Liver (tissue), 9 donors: Measurements from ENCODE around the gene UNC13A. TPM values are rescaled to one million over a fixed set of nuclear protein-coding genes. Genes with fewer than 3 reads are reported as not detected.

Source experiments
- DNase-seq: peaks from one replicate; pipeline ENCODE4 v3.0.0-alpha.2; 2017; ENCODE audit warnings: low spot score
- H3K27ac ChIP-seq, 2 donors: one replicate each; pipeline ENCODE4 v1.7.0; 2013; ENCODE audit warnings: inconsistent platforms in 2 of 2, low read length in 2 of 2, control low read depth in 1 of 2, low read depth in 1 of 2, mild to moderate bottlenecking in 1 of 2
- H3K27me3 ChIP-seq, 4 donors: one replicate each; pipeline versions ENCODE4 v1.6.1 to v1.7.0; 2013; ENCODE audit warnings: low read length in 3 of 4, inconsistent platforms in 1 of 4, mild to moderate bottlenecking in 1 of 4, moderate library complexity in 1 of 4; ENCODE audit not compliant: control insufficient read depth in 4 of 4, insufficient read depth in 4 of 4
- H3K36me3 ChIP-seq, 4 donors: one replicate each; pipeline versions ENCODE4 v1.6.1 to v1.7.0; 2013; ENCODE audit warnings: low read length in 3 of 4, mild to moderate bottlenecking in 3 of 4, low read depth in 1 of 4, moderate library complexity in 1 of 4; ENCODE audit not compliant: control insufficient read depth in 4 of 4, insufficient read depth in 3 of 4
- H3K4me1 ChIP-seq, 4 donors: one replicate each; pipeline versions ENCODE4 v1.6.1 to v1.7.0; 2013; ENCODE audit warnings: low read length in 3 of 4, mild to moderate bottlenecking in 3 of 4, moderate library complexity in 1 of 4; ENCODE audit not compliant: control insufficient read depth in 4 of 4, insufficient read depth in 4 of 4
- H3K4me3 ChIP-seq, 3 donors: one replicate each; pipeline versions ENCODE4 v1.6.1 to v1.7.0; 2013; ENCODE audit warnings: low read length in 3 of 3, control low read depth in 1 of 3, low read depth in 1 of 3, mild to moderate bottlenecking in 1 of 3
- H3K9ac ChIP-seq, 2 donors: one replicate each; pipeline ENCODE4 v1.7.0; 2013; ENCODE audit warnings: low read length in 2 of 2, mild to moderate bottlenecking in 2 of 2, moderate library complexity in 2 of 2, control low read depth in 1 of 2, low read depth in 1 of 2
- H3K9me3 ChIP-seq, 4 donors: one replicate each; pipeline versions ENCODE4 v1.6.1 to v1.7.0; 2013; ENCODE audit warnings: low read length in 3 of 4; ENCODE audit not compliant: control insufficient read depth in 4 of 4
- ATF3 ChIP-seq: IDR thresholded peaks from 2 replicates; pipeline ENCODE4 v1.6.1; 2016; ENCODE audit warnings: antibody characterized with exemption
- FOXA1 ChIP-seq: IDR thresholded peaks from 2 replicates; pipeline ENCODE4 v1.6.1; 2016; ENCODE audit warnings: antibody characterized with exemption
- FOXA2 ChIP-seq: IDR thresholded peaks from 2 replicates; pipeline ENCODE4 v1.6.1; 2016; ENCODE audit warnings: antibody characterized with exemption
- GABPA ChIP-seq, 2 donors: IDR thresholded peaks in 1 of 2; conservative IDR thresholded peaks in 1 of 2; 2 replicates each; pipeline ENCODE4 v1.6.1; 2016; ENCODE audit warnings: antibody characterized with exemption in 2 of 2, mild to moderate bottlenecking in 1 of 2, moderate library complexity in 1 of 2
- HNF4A ChIP-seq, 2 donors: conservative IDR thresholded peaks; 2 replicates each; pipeline ENCODE4 v1.6.1; 2016; ENCODE audit warnings: antibody characterized with exemption in 2 of 2, mild to moderate bottlenecking in 2 of 2
- HNF4G ChIP-seq: IDR thresholded peaks from 2 replicates; pipeline ENCODE4 v1.6.1; 2016; ENCODE audit warnings: antibody characterized with exemption
- MAX ChIP-seq: IDR thresholded peaks from 2 replicates; pipeline ENCODE4 v1.6.1; 2016; ENCODE audit warnings: antibody characterized with exemption
- NR2F2 ChIP-seq: IDR thresholded peaks from 2 replicates; pipeline ENCODE4 v1.6.1; 2016; ENCODE audit warnings: antibody characterized with exemption
- RAD21 ChIP-seq, 2 donors: IDR thresholded peaks; 2 replicates each; pipeline ENCODE4 v1.6.1; 2016; ENCODE audit warnings: antibody characterized with exemption in 2 of 2, mild to moderate bottlenecking in 2 of 2
- REST ChIP-seq: IDR thresholded peaks from 2 replicates; pipeline ENCODE4 v1.6.1; 2016; ENCODE audit warnings: antibody characterized with exemption, mild to moderate bottlenecking
- RXRA ChIP-seq, 2 donors: IDR thresholded peaks; 2 replicates each; pipeline ENCODE4 v1.6.1; 2017 to 2018; ENCODE audit warnings: antibody characterized with exemption in 2 of 2, mild to moderate bottlenecking in 1 of 2
- SP1 ChIP-seq: IDR thresholded peaks from 2 replicates; pipeline ENCODE4 v1.6.1; 2018; ENCODE audit warnings: antibody characterized with exemption, mild to moderate bottlenecking
- TAF1 ChIP-seq: conservative IDR thresholded peaks from 2 replicates; pipeline ENCODE4 v1.6.1; 2016; ENCODE audit warnings: antibody characterized with exemption, mild to moderate bottlenecking
- YY1 ChIP-seq: IDR thresholded peaks from 2 replicates; pipeline ENCODE4 v1.6.1; 2016; ENCODE audit warnings: antibody characterized with exemption, mild to moderate bottlenecking
- ZBTB33 ChIP-seq: IDR thresholded peaks from 2 replicates; pipeline ENCODE4 v1.6.1; 2016; ENCODE audit warnings: antibody characterized with exemption
- WGBS: extraction: QIAGEN DNeasy Blood & Tissue Kit; methylation state at CpG from one replicate; pipeline ENCODE4 v1.1.7; 2013; 5-methylcytosine and 5-hydroxymethylcytosine counted together
- polyA plus RNA-seq, 2 donors: library from polyadenylated mRNA; stranded (reverse) in 1 of 2; unstranded in 1 of 2; fragments of 200-250 nt in 1 of 2; fragments of >200 nt in 1 of 2; fragmentation: Nextera tagmentation in 1 of 2; extraction: Ambion mirVana in 1 of 2; gene quantifications; one replicate each; pipeline versions ENCODE4 v1.2.1 to v1.2.3, GENCODE V29; 2013 to 2015
- total RNA-seq, 2 donors: library from RNA; depleted of rRNA; stranded (reverse); fragments of >200 nt; gene quantifications; one replicate each; pipeline ENCODE4 v1.2.3, GENCODE V29; 2014
- donor health status: healthy.
- donor health status: healthy.
- donor health status: healthy.
- donor health status: healthy.
- donor health status: healthy.

The UNC13A gene
- total and polyA plus RNA-seq, 4 donors: under 0.01 to 0.01 TPM; not detected in 2

GRCh38 chr19:17580470-17581144 lies 107.5 kb downstream of the UNC13A start:
- no peaks in the 10 kb centered on the region for H3K4me1 ChIP-seq
- H3K36me3 ChIP-seq: peaks cover 15 to 41% (median 17%) of the 10 kb centered on the region in 4 donors
- no peak overlapping the region for H3K27ac ChIP-seq
- H3K9me3 ChIP-seq: no peaks in the 10 kb centered on the region
- DNase-seq: no peak
- no peak overlapping the region for H3K9ac ChIP-seq
- 93% methylated on average over 28 of the region's 28 CpGs for WGBS
- H3K4me3 ChIP-seq: no peak overlapping the region
- no peak for TF ChIP-seq RXRA (IDR thresholded peaks at IDR 0.05)
- no peak for TF ChIP-seq YY1
- no peak for TF ChIP-seq TAF1
- TF ChIP-seq FOXA2: no peak
- TF ChIP-seq HNF4A (conservative IDR thresholded peaks at IDR 0.05): no peak
- TF ChIP-seq RAD21 (IDR thresholded peaks at IDR 0.05): no peak
- no peak for TF ChIP-seq ZBTB33
- no peak for TF ChIP-seq ATF3
- TF ChIP-seq SP1: no peak
- no peaks in the 10 kb centered on the region for H3K27me3 ChIP-seq

- no peak for TF ChIP-seq YY1
- no peak for TF ChIP-seq FOXA1
- TF ChIP-seq MAX: no peak
- no peak for TF ChIP-seq FOXA2
- TF ChIP-seq TAF1: no peak
- TF ChIP-seq RXRA (IDR thresholded peaks at IDR 0.05): no peak
- TF ChIP-seq ATF3: no peak
- no peak for TF ChIP-seq HNF4G
- TF ChIP-seq NR2F2: no peak
- no peak for TF ChIP-seq REST
- TF ChIP-seq RAD21 (IDR thresholded peaks at IDR 0.05): no peak
- TF ChIP-seq SP1: no peak
- TF ChIP-seq GABPA (IDR thresholded peaks at IDR 0.05 in 1 of 2, conservative IDR thresholded peaks at IDR 0.05 in 1 of 2): no peak
- Histone ChIP-seq H3K4me3 (no peak overlapping the region), H3K9ac (no peak overlapping the region), H3K9me3 (no peaks in the 10 kb centered on the region), H3K36me3 (peaks cover 15 to 41% (median 17%) of the 10 kb centered on the region in 4 donors), H3K27ac (no peak overlapping the region), H3K4me1 (no peaks in the 10 kb centered on the region), H3K27me3 (no peaks in the 10 kb centered on the region)
- peak; percentile 81 for DNase-seq
- 72% methylated on average over 16 of the region's 16 CpGs for WGBS
Observed at GRCh38 chr19:17579661-17580244, 108.4 kb downstream of the UNC13A start.
